Adrenal gland (tissue), 12 donors: ENCODE measurements around the gene KCNK5. TPM values are rescaled to one million over a fixed set of nuclear protein-coding genes. Genes with fewer than 3 reads are reported as not detected.

Experiments used
- DNase-seq, 7 donors: peaks; one replicate each; pipeline ENCODE4 v3.0.0-alpha.2; 2019 to 2020
- H3K27ac ChIP-seq, 5 donors: fragments of 200-600 bp; sonication (generic) in 4 of 5; 1 replicate in 3 of 5; 2 replicates in 2 of 5; pipeline versions ENCODE4 v1.5.1 to v1.8.0; 2016 to 2020; ENCODE audit warnings: mild to moderate bottlenecking in 1 of 5
- H3K27me3 ChIP-seq: fragments of 200-600 bp; 2 replicates; pipeline ENCODE4 v1.8.0; 2021
- H3K36me3 ChIP-seq, 2 donors: fragments of 200-600 bp; replicated peaks in 1 of 2; 1 replicate in 1 of 2; 2 replicates in 1 of 2; pipeline versions ENCODE4 v1.5.1 to v1.8.0; 2018 to 2022
- H3K4me1 ChIP-seq, 2 donors: fragments of 200-600 bp; replicated peaks in 1 of 2; 1 replicate in 1 of 2; 2 replicates in 1 of 2; pipeline versions ENCODE4 v1.5.1 to v1.8.0; 2018 to 2021
- H3K4me3 ChIP-seq, 4 donors: fragments of 200-600 bp; sonication (generic) in 3 of 4; one replicate each; pipeline ENCODE4 v1.5.1; 2016 to 2018
- H3K9me3 ChIP-seq, 3 donors: fragments of 200-600 bp; sonication (generic) in 1 of 3; replicated peaks in 1 of 3; 1 replicate in 2 of 3; 2 replicates in 1 of 3; pipeline versions ENCODE4 v1.5.1 to v1.8.0; 2016 to 2021
- CTCF ChIP-seq, 6 experiments: fragments of 450-650 bp in 4 of 6; fragments of 200-600 bp in 2 of 6; sonication (generic) in 1 of 6; IDR thresholded peaks; 1 replicate in 5 of 6; 2 replicates in 1 of 6; pipeline versions ENCODE4 v1.5.1 to v1.8.0; 2016 to 2021; ENCODE audit warnings: antibody characterized with exemption in 6 of 6, mild to moderate bottlenecking in 2 of 6, moderate library complexity in 1 of 6
- POLR2A ChIP-seq, 2 donors: fragments of 450-650 bp; IDR thresholded peaks; one replicate each; pipeline ENCODE4 v1.6.1; 2017; ENCODE audit warnings: antibody characterized with exemption in 2 of 2, mild to moderate bottlenecking in 2 of 2, moderate library complexity in 1 of 2
- WGBS, 4 donors: extraction: QIAGEN DNeasy Blood & Tissue Kit in 2 of 4; methylation state at CpG; one replicate each; pipeline versions ENCODE4 v1.1.5 to v1.1.7; 2013 to 2017; 5-methylcytosine and 5-hydroxymethylcytosine counted together
- intact Hi-C, 2 donors: fragments of 100-400 bp; cut with DNase I; formaldehyde crosslinking; loops; one replicate each; pipeline versions ENCODE4 v1.14.1 to v1.15.0; 2022 to 2023
- polyA plus RNA-seq, 3 donors: library from polyadenylated mRNA; stranded (reverse); fragments of 200-250 nt in 2 of 3; fragments of 350-450 nt in 1 of 3; fragmentation: Illumina TruSeq in 1 of 3; extraction: RNeasy Lipid Tissue Mini Kit (QIAGEN cat#74804) in 1 of 3; gene quantifications; one replicate each; pipeline ENCODE4 v1.2.3, GENCODE V29; 2013 to 2014
- total RNA-seq, 9 donors: library from RNA; depleted of rRNA in 4 of 9; stranded (reverse); fragments of >200 nt in 4 of 9; fragments of 120-200 nt in 1 of 9; fragmentation: NEBNext Ultra II Directional in 1 of 9; extraction: Animal tissue kit (Norgen Biotek cat#: 25700) in 1 of 9; gene quantifications; one replicate each; pipeline versions ENCODE4 v1.1.0 to v1.2.4, GENCODE V29; 2013 to 2023
- donor health status: healthy with polysubstance abuse.
- donor health status: Bipolar disorder and iron deficiency.
- donor health status: DM: yes; HTN: yes; CAD: no.
- donor health status: DM: no; HTN: no; CAD: no.
- donor health status: DM: no; HTN: no; CAD: no.
- donor health status: DM: yes; HTN: yes; CAD: no.

Gene KCNK5
- total and polyA plus RNA-seq, 12 donors: 0.26 to 57.1 (median 1.0) TPM

DNA sequence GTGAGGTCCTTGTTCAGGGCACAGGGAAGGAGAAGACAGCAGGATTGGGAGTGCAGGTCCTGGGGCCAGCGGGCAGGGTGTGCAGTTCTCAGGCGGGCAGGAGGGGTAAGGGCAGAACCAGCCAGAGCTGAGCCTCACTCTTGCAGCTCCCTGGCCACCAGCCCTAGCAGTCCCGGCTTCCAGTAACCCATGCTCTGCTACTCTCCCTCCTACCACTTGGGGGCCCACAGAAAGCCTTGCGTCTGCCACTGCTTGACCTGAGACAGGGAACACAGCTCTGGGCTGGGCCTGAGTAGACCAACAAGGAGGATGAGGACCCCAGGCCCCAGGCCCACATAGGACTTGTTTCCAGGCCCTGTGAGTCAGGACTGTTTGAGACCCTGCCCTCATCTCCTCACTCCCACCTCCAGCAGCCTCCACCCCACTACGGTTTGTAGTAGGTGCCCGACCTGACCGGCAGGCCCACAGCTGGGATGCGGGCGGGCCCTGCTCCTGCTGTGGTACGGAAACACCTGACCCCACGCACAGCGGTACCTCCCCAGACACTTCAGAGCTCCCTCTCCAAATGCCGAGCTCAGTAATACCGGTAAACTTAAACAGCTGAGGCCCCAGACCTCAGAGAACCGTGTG is 39.2 kb downstream of the KCNK5 start:
- WGBS, 4 donors: 75 to 86% (median 84%) methylated on average over 8 to 15 of the region's 15 CpGs
- no peak for TF ChIP-seq POLR2A (IDR thresholded peaks at IDR 0.05)
- peak; percentile 38 to 60 (median 48) for TF ChIP-seq CTCF (IDR thresholded peaks at IDR 0.05)
- intact Hi-C loops: no loop called here
- H3K27me3 ChIP-seq: no peaks in the 10 kb centered on the region
- DNase-seq: peak in 6 of 7 donors; percentile 51 to 70 (median 56)
- H3K36me3 ChIP-seq: no peaks in the 10 kb centered on the region
- H3K27ac ChIP-seq: no peak overlapping the region
- H3K4me3 ChIP-seq: no peak overlapping the region
- no peaks in the 10 kb centered on the region for H3K4me1 ChIP-seq
- no peaks in the 10 kb centered on the region for H3K9me3 ChIP-seq

GRCh38 chr6:39189131-39189530 is 40.1 kb downstream of the KCNK5 start:
- no peak overlapping the region for H3K4me3 ChIP-seq
- H3K27ac ChIP-seq: no peak overlapping the region
- H3K36me3 ChIP-seq: no peaks in the 10 kb centered on the region
- DNase-seq: no peak
- no peaks in the 10 kb centered on the region for H3K9me3 ChIP-seq
- TF ChIP-seq CTCF (IDR thresholded peaks at IDR 0.05) (no peak), POLR2A (IDR thresholded peaks at IDR 0.05) (no peak)
- intact Hi-C loops: no loop called here
- 68 to 90% (median 83%) methylated on average over 6 to 8 of the region's 8 CpGs for WGBS, 4 donors
- no peaks in the 10 kb centered on the region for H3K4me1 ChIP-seq
- H3K27me3 ChIP-seq: no peaks in the 10 kb centered on the region

GRCh38 chr6:39188571-39188970 is 40.7 kb downstream of the KCNK5 start:
- H3K4me1 ChIP-seq: no peaks in the 10 kb centered on the region
- H3K27ac ChIP-seq: no peak overlapping the region

DNA sequence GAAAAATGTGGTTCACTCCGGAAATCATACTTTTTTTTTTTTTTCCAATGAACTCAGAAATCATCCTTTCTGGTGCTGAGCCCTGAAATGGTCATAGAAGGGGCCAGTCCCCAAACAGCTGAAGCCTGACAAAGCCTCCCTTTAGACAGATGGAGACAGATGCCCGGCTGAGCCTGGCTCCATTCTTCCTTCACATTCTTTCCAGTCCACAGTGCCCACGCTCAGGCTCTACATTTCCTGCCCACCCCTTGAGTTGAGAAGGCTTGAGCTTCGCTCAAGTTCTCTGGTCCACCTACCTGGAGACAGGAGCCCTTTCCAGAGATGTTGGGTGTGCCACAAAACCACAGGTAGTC is 41.2 kb downstream of the KCNK5 start:
- Histone ChIP-seq H3K4me3 (no peak overlapping the region), H3K4me1 (no peaks in the 10 kb centered on the region), H3K27me3 (no peaks in the 10 kb centered on the region), H3K27ac (no peak overlapping the region), H3K36me3 (no peaks in the 10 kb centered on the region), H3K9me3 (no peaks in the 10 kb centered on the region)
- TF ChIP-seq CTCF (IDR thresholded peaks at IDR 0.05): no peak
- TF ChIP-seq POLR2A (IDR thresholded peaks at IDR 0.05): no peak
- WGBS, 4 donors: 79 to 93% (median 89%) methylated on average over 4 of the region's 4 CpGs
- intact Hi-C loops: no loop called here
- DNase-seq: no peak

More at GRCh38 chr6:39188571-39188970, 40.7 kb downstream of the KCNK5 start:
- Histone ChIP-seq H3K4me3 (no peak overlapping the region), H3K36me3 (no peaks in the 10 kb centered on the region), H3K9me3 (no peaks in the 10 kb centered on the region), H3K27me3 (no peaks in the 10 kb centered on the region)
- intact Hi-C loops: no loop called here
- TF ChIP-seq CTCF (IDR thresholded peaks at IDR 0.05) (no peak), POLR2A (IDR thresholded peaks at IDR 0.05) (no peak)
- DNase-seq: no peak
- WGBS, 4 donors: 69 to 84% (median 74%) methylated on average over 7 of the region's 7 CpGs
